Left colon (tissue), 2 donors: ENCODE results near the gene SCML2. TPM values are rescaled to one million over a fixed set of nuclear protein-coding genes. Genes with fewer than 3 reads are reported as not detected.
"Not testable (repeated sequence)": the region's sequence is repeated elsewhere in the genome, so short reads cannot be mapped to it uniquely, and the experiment has no call there.

Experiments used
- ATAC-seq: fragments of 200-7000 bp; cut with Tn5 transposase; one replicate; pipeline ENCODE4 v1.9.1; 2020; ENCODE audit warnings: mild to moderate bottlenecking, moderate library complexity
- DNase-seq, 2 donors: peaks; one replicate each; pipeline ENCODE4 v3.0.0-alpha.2; 2020
- intact Hi-C, 2 donors: fragments of 100-400 bp; cut with DNase I in 1 of 2; cut with micrococcal nuclease in 1 of 2; formaldehyde crosslinking; loops; one replicate each; pipeline versions ENCODE4 v1.11.2 to v1.14.0; 2022; cut with DNase I, micrococcal nuclease
- total RNA-seq, 2 donors: library from RNA; stranded (reverse); fragmentation: NEBNext Ultra II Directional; extraction: Animal tissue kit (Norgen Biotek cat#: 25700); gene quantifications; one replicate each; pipeline ENCODE4 v1.2.1, GENCODE V29; 2021
- donor health status: DM: no; HTN: no; CAD: no.
- donor health status: DM: yes; HTN: yes; CAD: no.

The SCML2 gene
- total RNA-seq, 2 donors from 2014 or later = 1.0 to 1.3 TPM

- ATAC-seq = no peak
- intact Hi-C loops = no loop called here
- DNase-seq = no peak
Measured at GRCh38 chrX:18286322-18286831, 68.1 kb downstream of the SCML2 start.

- DNase-seq (no peak), ATAC-seq (no peak)
- intact Hi-C loops = no loop called here
Measured at GRCh38 chrX:18278449-18278848, 76.0 kb downstream of the SCML2 start.

- no peak for ATAC-seq
Measured at GRCh38 chrX:18272222-18272621, 82.3 kb downstream of the SCML2 start.

GRCh38 chrX:18271725-18272124 lies 82.8 kb downstream of the SCML2 start:
- no peak for DNase-seq

More at GRCh38 chrX:18272222-18272621, 82.3 kb downstream of the SCML2 start:
- intact Hi-C loops = no loop called here
- DNase-seq = no peak

GRCh38 chrX:18271309-18271708 lies 83.2 kb downstream of the SCML2 start:
- no peak for ATAC-seq

More at GRCh38 chrX:18271725-18272124, 82.8 kb downstream of the SCML2 start:
- no peak for ATAC-seq
- intact Hi-C loops = no loop called here

GRCh38 chrX:18255059-18255458 lies 99.4 kb downstream of the SCML2 start:
- ATAC-seq = no peak
- intact Hi-C loops = no loop called here
- DNase-seq = no peak

More at GRCh38 chrX:18271309-18271708, 83.2 kb downstream of the SCML2 start:
- no peak for DNase-seq
- intact Hi-C loops = no loop called here

GRCh38 chrX:18252644-18253359 lies 101.7 kb downstream of the SCML2 start:
- DNase-seq = no peak
- intact Hi-C loops = no loop called here
- ATAC-seq = no peak

- DNase-seq, intact Hi-C loops, ATAC-seq: not testable (repeated sequence)
Measured at GRCh38 chrX:18229646-18230045, 124.8 kb downstream of the SCML2 start.

- ATAC-seq (no peak), DNase-seq (no peak)
- intact Hi-C loops = no loop called here
Measured at GRCh38 chrX:18228069-18228468, 126.4 kb downstream of the SCML2 start.

- DNase-seq (no peak), ATAC-seq (no peak)
- intact Hi-C loops = no loop called here
Measured at GRCh38 chrX:18227458-18227857, 127.0 kb downstream of the SCML2 start.

GRCh38 chrX:18220786-18221185 lies 133.7 kb downstream of the SCML2 start, which contains the start of gene BEND2:
TSS of gene BEND2 (minus strand) at chrX:18220886. CDS start at chrX:18220750, 136 bp downstream.
- ATAC-seq = no peak
- DNase-seq = no peak
- intact Hi-C loops = no loop called here

GRCh38 chrX:18210470-18210869 lies 144.0 kb downstream of the SCML2 start:
- ATAC-seq = no peak
- intact Hi-C loops = no loop called here
- DNase-seq = no peak

GRCh38 chrX:18206657-18207056 lies 147.8 kb downstream of the SCML2 start:
- DNase-seq (no peak), ATAC-seq (no peak)
- intact Hi-C loops = loop anchor here in 1 of 2 donors (5.0 kb wide), 1 partner anchor 419 kb away; no protein-coding TSS in a partner anchor

GRCh38 chrX:18203631-18204030 lies 150.9 kb downstream of the SCML2 start:
- DNase-seq (no peak), ATAC-seq (no peak)
- intact Hi-C loops = no loop called here

GRCh38 chrX:18194688-18195087 lies 159.8 kb downstream of the SCML2 start:
- intact Hi-C loops = no loop called here
- ATAC-seq = no peak

More at GRCh38 chrX:18194688-18195087, 159.8 kb downstream of the SCML2 start:
- DNase-seq = no peak

Other genes starting within 250 kb of the SCML2 start
- gene BEND2, start 133.8 kb downstream of the SCML2 start, total RNA-seq = not detected
- 1 to 10 TPM; 4.2 to 5.0 TPM for gene CDKL5, start 70.9 kb upstream of the SCML2 start, total RNA-seq